ENCODE measurements around the gene KITLG. TPM values are rescaled to one million over a fixed set of nuclear protein-coding genes. Genes with fewer than 3 reads are reported as not detected.

Gene KITLG
- polyA plus RNA-seq, 1 of the 3 experiments (the other 2 are of a cell fraction), result 8.9 TPM

DNA sequence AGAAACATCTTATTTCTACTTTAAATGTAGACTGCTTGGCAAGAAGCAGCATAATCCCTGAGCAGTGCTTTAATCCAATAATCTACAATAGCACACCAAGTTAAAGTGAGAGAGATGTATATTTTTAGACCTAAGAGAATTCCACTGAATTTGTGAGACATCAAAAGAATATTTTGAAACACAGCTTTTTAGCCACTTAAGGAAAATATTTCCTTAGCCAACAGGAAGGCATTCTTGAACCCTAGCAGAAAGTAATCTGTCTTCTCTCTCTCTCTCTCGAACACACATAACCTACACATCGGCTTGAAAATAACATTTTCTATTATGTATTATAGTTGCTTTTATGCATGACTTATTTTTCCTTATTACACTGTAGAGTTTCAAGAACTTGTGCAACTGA is 34.0 kb downstream of the KITLG start:
- no peak overlapping the region for H2AFZ ChIP-seq (ENCODE audit: low read depth)
- H3K4me3 ChIP-seq (ENCODE audit: low read depth in 2 of 2, low read length in 1 of 2), result no peak overlapping the region
- peaks cover 96% of the 10 kb centered on the region for H3K79me2 ChIP-seq (ENCODE audit: insufficient read depth)
- no peaks in the 10 kb centered on the region for H3K27me3 ChIP-seq (ENCODE audit: insufficient read depth)
- 87% methylated on average over 2 of the region's 2 CpGs for WGBS (ENCODE audit: low lambda C conversion rate)
- H3K27ac ChIP-seq (ENCODE audit: low read depth in 2 of 2, low read length in 1 of 2), result no peak overlapping the region
- H3K9ac ChIP-seq, result no peak overlapping the region
- peaks cover 0 to 12% of the 10 kb centered on the region in 2 experiments; a peak in 1 of 4 replicates for H3K4me1 ChIP-seq (ENCODE audit: control insufficient read depth in 1 of 2, insufficient read depth in 2 of 2, low read depth in 1 of 2, low read length in 1 of 2)
- ChIA-PET POLR2A (no interaction called here), CTCF (interaction anchor here (0.8 kb wide), 1 partner anchor 30 kb away, joined by 3 read pairs; no protein-coding TSS in a partner anchor)
- H3K4me2 ChIP-seq, result 0 out of 2 replicates have a peak overlapping the region, but pooled peaks have one; percentile 22
- H3K9me2 ChIP-seq, result no peaks in the 10 kb centered on the region
- TF ChIP-seq FOXJ3 (CRISPR knock-in tag; IDR thresholded peaks at IDR 0.05) (no peak), TEAD4 (IDR thresholded peaks at IDR 0.05; ENCODE audit: borderline replicate concordance, insufficient read depth) (0 out of 2 replicates have a peak, but pooled peaks have one; percentile 9)
- H3F3A ChIP-seq (replicated peaks; ENCODE audit: insufficient read depth), result peaks cover 12% of the 10 kb centered on the region
- DNase-seq, result no peak
- peaks cover 0 to 40% of the 10 kb centered on the region in 2 experiments for H3K36me3 ChIP-seq (replicated peaks in 1 of 2; ENCODE audit: control insufficient read depth in 1 of 2, insufficient read depth in 2 of 2, low read length in 1 of 2)
- peaks cover 33% of the 10 kb centered on the region for H4K20me1 ChIP-seq (ENCODE audit: insufficient read depth)
- no peaks in the 10 kb centered on the region for H3K9me3 ChIP-seq

DNA sequence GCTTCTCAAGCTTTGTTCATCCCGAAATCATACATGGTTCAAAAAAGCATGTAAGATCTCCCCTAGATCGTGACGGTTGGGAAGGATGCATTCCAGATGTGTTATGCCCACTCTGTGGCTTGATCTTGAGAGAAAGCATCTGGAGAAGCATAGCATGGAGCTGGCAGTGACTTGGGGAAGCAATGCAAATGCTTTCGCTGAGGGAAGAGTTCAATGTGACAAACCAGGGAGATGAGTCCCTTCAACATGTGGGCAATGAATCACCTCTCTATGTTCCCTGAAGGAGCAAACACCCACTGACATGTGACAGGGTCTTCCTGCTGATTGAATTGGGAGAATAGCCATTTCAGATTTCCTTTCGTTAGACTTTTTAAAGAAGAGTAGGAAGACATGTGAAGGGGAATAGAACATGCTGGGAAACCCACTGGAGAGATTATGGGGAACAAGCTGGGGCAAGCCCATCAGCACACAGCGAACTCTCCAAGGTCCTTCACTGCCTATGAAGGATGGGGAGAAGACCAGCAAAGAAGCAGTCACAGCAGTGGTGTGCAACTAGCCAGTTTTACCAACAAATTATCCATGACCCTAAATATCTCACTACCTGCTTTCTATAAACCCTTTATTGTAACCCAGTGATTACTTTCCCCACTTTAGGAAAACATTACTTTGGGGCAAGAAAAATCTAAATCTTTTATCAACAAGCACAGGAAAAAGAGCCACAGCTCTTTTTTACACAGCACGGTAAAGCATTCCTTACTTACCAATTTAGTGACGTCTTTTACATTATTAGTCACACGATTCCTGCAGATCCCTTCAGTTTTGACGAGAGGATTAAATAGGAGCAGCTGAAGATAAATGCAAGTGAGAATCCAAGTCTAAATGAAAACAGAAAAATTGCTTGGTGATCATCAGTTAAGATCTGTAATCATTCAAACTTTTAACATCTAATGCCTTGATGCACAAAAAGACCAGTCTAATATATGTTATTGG is 35.0 kb downstream of the KITLG start:
- Histone ChIP-seq H4K20me1 (ENCODE audit: insufficient read depth) (peaks cover 33% of the 10 kb centered on the region), H3K9me2 (no peaks in the 10 kb centered on the region), H3K36me3 (replicated peaks in 1 of 2; ENCODE audit: control insufficient read depth in 1 of 2, insufficient read depth in 2 of 2, low read length in 1 of 2) (peaks cover 0 to 50% of the 10 kb centered on the region in 2 experiments), H3K9ac (no peak overlapping the region), H3K27ac (ENCODE audit: low read depth in 2 of 2, low read length in 1 of 2) (no peak overlapping the region; a peak in 1 of 4 replicates), H3K9me3 (no peaks in the 10 kb centered on the region), H3K79me2 (ENCODE audit: insufficient read depth) (peaks cover 93% of the 10 kb centered on the region), H3K4me1 (ENCODE audit: control insufficient read depth in 1 of 2, insufficient read depth in 2 of 2, low read depth in 1 of 2, low read length in 1 of 2) (peaks cover 0 to 12% of the 10 kb centered on the region in 2 experiments; a peak in 1 of 4 replicates), H3K4me3 (ENCODE audit: low read depth in 2 of 2, low read length in 1 of 2) (no peak overlapping the region), H3F3A (replicated peaks; ENCODE audit: insufficient read depth) (peaks cover 10% of the 10 kb centered on the region), H2AFZ (ENCODE audit: low read depth) (no peak overlapping the region), H3K4me2 (no peak overlapping the region), H3K27me3 (ENCODE audit: insufficient read depth) (no peaks in the 10 kb centered on the region)
- POLR2A ChIA-PET, result no interaction called here
- DNase-seq, result no peak
- CTCF ChIA-PET, result interaction anchor here (0.8 to 1.3 kb wide), 4 partner anchors 13 to 449 kb away, joined by 3 to 6 read pairs (median 3); no protein-coding TSS in a partner anchor
- TF ChIP-seq, protein P1, sequence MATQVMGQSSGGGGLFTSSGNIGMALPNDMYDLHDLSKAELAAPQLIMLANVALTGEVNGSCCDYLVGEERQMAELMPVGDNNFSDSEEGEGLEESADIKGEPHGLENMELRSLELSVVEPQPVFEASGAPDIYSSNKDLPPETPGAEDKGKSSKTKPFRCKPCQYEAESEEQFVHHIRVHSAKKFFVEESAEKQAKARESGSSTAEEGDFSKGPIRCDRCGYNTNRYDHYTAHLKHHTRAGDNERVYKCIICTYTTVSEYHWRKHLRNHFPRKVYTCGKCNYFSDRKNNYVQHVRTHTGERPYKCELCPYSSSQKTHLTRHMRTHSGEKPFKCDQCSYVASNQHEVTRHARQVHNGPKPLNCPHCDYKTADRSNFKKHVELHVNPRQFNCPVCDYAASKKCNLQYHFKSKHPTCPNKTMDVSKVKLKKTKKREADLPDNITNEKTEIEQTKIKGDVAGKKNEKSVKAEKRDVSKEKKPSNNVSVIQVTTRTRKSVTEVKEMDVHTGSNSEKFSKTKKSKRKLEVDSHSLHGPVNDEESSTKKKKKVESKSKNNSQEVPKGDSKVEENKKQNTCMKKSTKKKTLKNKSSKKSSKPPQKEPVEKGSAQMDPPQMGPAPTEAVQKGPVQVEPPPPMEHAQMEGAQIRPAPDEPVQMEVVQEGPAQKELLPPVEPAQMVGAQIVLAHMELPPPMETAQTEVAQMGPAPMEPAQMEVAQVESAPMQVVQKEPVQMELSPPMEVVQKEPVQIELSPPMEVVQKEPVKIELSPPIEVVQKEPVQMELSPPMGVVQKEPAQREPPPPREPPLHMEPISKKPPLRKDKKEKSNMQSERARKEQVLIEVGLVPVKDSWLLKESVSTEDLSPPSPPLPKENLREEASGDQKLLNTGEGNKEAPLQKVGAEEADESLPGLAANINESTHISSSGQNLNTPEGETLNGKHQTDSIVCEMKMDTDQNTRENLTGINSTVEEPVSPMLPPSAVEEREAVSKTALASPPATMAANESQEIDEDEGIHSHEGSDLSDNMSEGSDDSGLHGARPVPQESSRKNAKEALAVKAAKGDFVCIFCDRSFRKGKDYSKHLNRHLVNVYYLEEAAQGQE (IDR thresholded peaks at IDR 0.05; ENCODE audit: low read depth, low read length), result peak; percentile 83; the same call in 1 of the 2 replicates
- TF ChIP-seq RXRA (IDR thresholded peaks at IDR 0.05; ENCODE audit: borderline replicate concordance, low read depth), result no peak
- 93% methylated on average over 10 of the region's 10 CpGs for WGBS (ENCODE audit: low lambda C conversion rate)

Data from SK-N-SH (cell line).